BE2C (cell line): ENCODE measurements around the gene ARMH1.

Experiments
- DNase-seq: peaks from one replicate; pipeline ENCODE4 v3.0.0-alpha.2; 2020
- H3K27me3 ChIP-seq: fragments of 250-450 bp; sonication (Bioruptor Pico); 2 replicates; pipeline ENCODE4 v1.5.1; 2020; ENCODE audit warnings: mild to moderate bottlenecking
- H3K36me3 ChIP-seq: fragments of 250-450 bp; sonication (Bioruptor Pico); 2 replicates; pipeline ENCODE4 v1.5.1; 2020; ENCODE audit warnings: mild to moderate bottlenecking
- H3K4me1 ChIP-seq: fragments of 250-450 bp; sonication (Bioruptor Pico); 2 replicates; pipeline ENCODE4 v1.5.1; 2020
- H3K4me3 ChIP-seq: 2 replicates; pipeline ENCODE4 v1.5.1; 2011; ENCODE audit warnings: low read depth, low read length
- H3K9me3 ChIP-seq: fragments of 250-450 bp; sonication (Bioruptor Pico); 2 replicates; pipeline ENCODE4 v1.5.1; 2020
- CTCF ChIP-seq: IDR thresholded peaks from 2 replicates; pipeline ENCODE4 v1.5.1; 2012; ENCODE audit warnings: mild to moderate bottlenecking, low read depth, low read length

ARMH1 gene

GRCh38 chr1:44670751-44671640 is 3.5 kb upstream of the ARMH1 start:
- DNase-seq = no peak
- H3K4me3 ChIP-seq = no peak overlapping the region

GRCh38 chr1:44672254-44672955 is 2.1 kb upstream of the ARMH1 start:
- Histone ChIP-seq H3K27me3 (no peaks in the 10 kb centered on the region), H3K36me3 (no peaks in the 10 kb centered on the region), H3K9me3 (no peaks in the 10 kb centered on the region), H3K4me1 (no peaks in the 10 kb centered on the region), H3K4me3 (no peak overlapping the region)
- TF ChIP-seq CTCF = no peak
- DNase-seq = no peak

More at GRCh38 chr1:44670751-44671640, 3.5 kb upstream of the ARMH1 start:
- no peak for TF ChIP-seq CTCF
- Histone ChIP-seq H3K36me3 (no peaks in the 10 kb centered on the region), H3K4me1 (no peaks in the 10 kb centered on the region), H3K9me3 (no peaks in the 10 kb centered on the region), H3K27me3 (no peaks in the 10 kb centered on the region)

- Histone ChIP-seq H3K4me3 (peak overlapping the region; percentile 59), H3K4me1 (no peaks in the 10 kb centered on the region), H3K27me3 (no peaks in the 10 kb centered on the region), H3K9me3 (no peaks in the 10 kb centered on the region), H3K36me3 (no peaks in the 10 kb centered on the region)
- no peak for DNase-seq
- TF ChIP-seq CTCF = no peak
These were observed 1.4 kb upstream of the ARMH1 start for GRCh38 chr1:44672961-44673674.

- TF ChIP-seq CTCF = no peak
- H3K27me3 ChIP-seq = no peaks in the 10 kb centered on the region
- H3K4me1 ChIP-seq = no peaks in the 10 kb centered on the region
- H3K4me3 ChIP-seq = peak overlapping the region; percentile 59
- H3K36me3 ChIP-seq = no peaks in the 10 kb centered on the region
- DNase-seq = no peak
- no peaks in the 10 kb centered on the region for H3K9me3 ChIP-seq
These were observed 820 bp upstream of the ARMH1 start for GRCh38 chr1:44673675-44674112.

- Histone ChIP-seq H3K27me3 (no peaks in the 10 kb centered on the region), H3K4me3 (peak overlapping the region; percentile 59; the same call in 1 of the 2 replicates), H3K9me3 (no peaks in the 10 kb centered on the region), H3K36me3 (no peaks in the 10 kb centered on the region), H3K4me1 (no peaks in the 10 kb centered on the region)
- TF ChIP-seq CTCF = no peak
- no peak for DNase-seq
These were observed 672 bp downstream of the ARMH1 start for GRCh38 chr1:44675186-44675585.
